Tibial nerve (tissue), 4 donors: ENCODE measurements around the gene PHC3. TPM values are rescaled to one million over a fixed set of nuclear protein-coding genes. Genes with fewer than 3 reads are reported as not detected.
A peak's percentile ranks its signal among the peaks of the same experiment; 100 is the strongest.

Experiments used
- DNase-seq, 2 donors: peaks; one replicate each; pipeline ENCODE4 v3.0.0-alpha.2; 2019; ENCODE audit warnings: low spot score in 2 of 2
- H3K27ac ChIP-seq, 4 donors: fragments of 200-600 bp; sonication (generic) in 3 of 4; one replicate each; pipeline ENCODE4 v1.5.1; 2017 to 2019; ENCODE audit warnings: mild to moderate bottlenecking in 1 of 4
- H3K27me3 ChIP-seq, 2 donors: fragments of 200-600 bp; sonication (generic) in 1 of 2; one replicate each; pipeline versions ENCODE4 v1.5.1 to v1.6.0; 2017 to 2019
- H3K36me3 ChIP-seq, 3 donors: fragments of 200-600 bp; sonication (generic); one replicate each; pipeline ENCODE4 v1.5.1; 2018 to 2019
- H3K4me1 ChIP-seq, 4 donors: fragments of 200-600 bp; sonication (generic) in 3 of 4; one replicate each; pipeline ENCODE4 v1.5.1; 2017 to 2019
- H3K4me3 ChIP-seq, 4 donors: fragments of 200-600 bp; sonication (generic) in 3 of 4; one replicate each; pipeline ENCODE4 v1.5.1; 2017 to 2019; ENCODE audit warnings: mild to moderate bottlenecking in 1 of 4, moderate library complexity in 1 of 4
- H3K9me3 ChIP-seq, 4 donors: fragments of 200-600 bp; sonication (generic) in 3 of 4; one replicate each; pipeline ENCODE4 v1.5.1; 2017 to 2019
- EP300 ChIP-seq, 2 donors: sonication (generic); formaldehyde crosslinking; IDR thresholded peaks; one replicate each; pipeline ENCODE4 v1.6.1; 2017; ENCODE audit warnings: antibody characterized with exemption in 2 of 2, mild to moderate bottlenecking in 1 of 2
- POLR2A ChIP-seq, 2 donors: fragments of 450-650 bp; IDR thresholded peaks; one replicate each; pipeline ENCODE4 v1.6.1; 2017; ENCODE audit warnings: antibody characterized with exemption in 2 of 2, mild to moderate bottlenecking in 2 of 2, moderate library complexity in 2 of 2
- WGBS, 2 donors: methylation state at CpG; one replicate each; pipeline ENCODE4 v1.1.5; 2018; 5-methylcytosine and 5-hydroxymethylcytosine counted together
- total RNA-seq, 4 donors: library from RNA; depleted of rRNA; stranded (reverse); fragments of >200 nt; gene quantifications; one replicate each; pipeline ENCODE4 v1.1.0, GENCODE V29; 2016
- TF ChIP-seq, protein P1 (sequence below), 5 experiments: fragments of 200-600 bp in 3 of 5; fragments of 450-650 bp in 2 of 5; sonication (generic) in 3 of 5; IDR thresholded peaks; one replicate each; pipeline ENCODE4 v1.5.1; 2016 to 2019; ENCODE audit warnings: antibody characterized with exemption in 5 of 5, mild to moderate bottlenecking in 3 of 5, moderate library complexity in 2 of 5

PHC3 gene
- total RNA-seq, 4 donors from 2014 or later: 63.8 to 124 (median 112) TPM

GRCh38 chr3:170180079-170180907 is 1.2 kb downstream of the PHC3 start:
- WGBS, 2 donors: 15 to 25% methylated on average over 16 of the region's 16 CpGs
- peak overlapping the region; percentile 93 to 99 (median 98) for H3K27ac ChIP-seq
- no peak for TF ChIP-seq EP300 (IDR thresholded peaks at IDR 0.05)
- TF ChIP-seq POLR2A (IDR thresholded peaks at IDR 0.05): no peak
- TF ChIP-seq, protein P1, sequence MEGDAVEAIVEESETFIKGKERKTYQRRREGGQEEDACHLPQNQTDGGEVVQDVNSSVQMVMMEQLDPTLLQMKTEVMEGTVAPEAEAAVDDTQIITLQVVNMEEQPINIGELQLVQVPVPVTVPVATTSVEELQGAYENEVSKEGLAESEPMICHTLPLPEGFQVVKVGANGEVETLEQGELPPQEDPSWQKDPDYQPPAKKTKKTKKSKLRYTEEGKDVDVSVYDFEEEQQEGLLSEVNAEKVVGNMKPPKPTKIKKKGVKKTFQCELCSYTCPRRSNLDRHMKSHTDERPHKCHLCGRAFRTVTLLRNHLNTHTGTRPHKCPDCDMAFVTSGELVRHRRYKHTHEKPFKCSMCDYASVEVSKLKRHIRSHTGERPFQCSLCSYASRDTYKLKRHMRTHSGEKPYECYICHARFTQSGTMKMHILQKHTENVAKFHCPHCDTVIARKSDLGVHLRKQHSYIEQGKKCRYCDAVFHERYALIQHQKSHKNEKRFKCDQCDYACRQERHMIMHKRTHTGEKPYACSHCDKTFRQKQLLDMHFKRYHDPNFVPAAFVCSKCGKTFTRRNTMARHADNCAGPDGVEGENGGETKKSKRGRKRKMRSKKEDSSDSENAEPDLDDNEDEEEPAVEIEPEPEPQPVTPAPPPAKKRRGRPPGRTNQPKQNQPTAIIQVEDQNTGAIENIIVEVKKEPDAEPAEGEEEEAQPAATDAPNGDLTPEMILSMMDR (IDR thresholded peaks at IDR 0.05): no peak
- peaks cover 6 to 29% (median 12%) of the 10 kb centered on the region in 4 donors for H3K4me1 ChIP-seq
- peaks cover 0 to 34% (median 3%) of the 10 kb centered on the region in 3 donors for H3K36me3 ChIP-seq
- no peaks in the 10 kb centered on the region for H3K27me3 ChIP-seq
- DNase-seq: no peak
- peak overlapping the region; percentile 73 to 96 (median 84) for H3K4me3 ChIP-seq
- no peaks in the 10 kb centered on the region for H3K9me3 ChIP-seq

- peaks cover 0 to 43% (median 3%) of the 10 kb centered on the region in 3 donors for H3K36me3 ChIP-seq
- H3K4me3 ChIP-seq: peak overlapping the region in 2 of 4 donors; percentile 74 to 93
- no peaks in the 10 kb centered on the region for H3K27me3 ChIP-seq
- peaks cover 6 to 35% (median 12%) of the 10 kb centered on the region in 4 donors for H3K4me1 ChIP-seq
- H3K9me3 ChIP-seq: no peaks in the 10 kb centered on the region
- H3K27ac ChIP-seq: peak overlapping the region in 1 of 4 donors; percentile 99
- WGBS, 2 donors: 36 to 38% methylated on average over 1 of the region's 1 CpG
- no peak for DNase-seq
- no peak for TF ChIP-seq EP300 (IDR thresholded peaks at IDR 0.05)
- TF ChIP-seq, protein P1 (IDR thresholded peaks at IDR 0.05): no peak
- no peak for TF ChIP-seq POLR2A (IDR thresholded peaks at IDR 0.05)
These were observed 2.1 kb downstream of the PHC3 start for GRCh38 chr3:170179432-170179831.

DNA sequence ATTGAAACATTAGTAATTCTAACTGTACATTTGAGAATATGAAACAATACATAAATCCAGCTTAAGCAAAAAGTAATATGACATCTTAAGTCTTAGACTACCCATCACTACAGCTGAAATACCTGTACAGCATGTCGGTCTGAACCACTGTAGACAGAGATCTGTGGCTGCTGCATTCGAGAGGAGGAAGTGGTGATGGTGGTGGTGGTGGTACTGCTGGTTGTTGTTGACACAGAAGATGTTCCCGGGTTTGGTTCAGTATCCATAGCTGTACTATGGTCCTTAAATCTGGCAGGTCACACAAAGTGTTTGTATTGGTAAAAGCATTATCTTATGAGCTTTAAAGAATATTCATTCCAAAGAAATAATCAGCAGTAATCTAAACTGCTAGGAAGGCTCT is 2.9 kb downstream of the PHC3 start:
- Histone ChIP-seq H3K27ac (no peak overlapping the region), H3K36me3 (peaks cover 0 to 51% (median 3%) of the 10 kb centered on the region in 3 donors), H3K9me3 (no peaks in the 10 kb centered on the region), H3K4me3 (no peak overlapping the region), H3K4me1 (peaks cover 6 to 43% (median 12%) of the 10 kb centered on the region in 4 donors), H3K27me3 (no peaks in the 10 kb centered on the region)
- TF ChIP-seq POLR2A (IDR thresholded peaks at IDR 0.05): no peak
- TF ChIP-seq, protein P1 (IDR thresholded peaks at IDR 0.05): no peak
- no peak for TF ChIP-seq EP300 (IDR thresholded peaks at IDR 0.05)
- DNase-seq: no peak
- WGBS, 2 donors: 85 to 87% methylated on average over 3 of the region's 3 CpGs

- Histone ChIP-seq H3K9me3 (no peaks in the 10 kb centered on the region), H3K4me3 (no peak overlapping the region), H3K27ac (no peak overlapping the region), H3K27me3 (no peaks in the 10 kb centered on the region), H3K36me3 (peaks cover 0 to 96% (median 6%) of the 10 kb centered on the region in 3 donors), H3K4me1 (peaks cover 0 to 42% (median 2%) of the 10 kb centered on the region in 4 donors)
- no peak for DNase-seq
- WGBS, 2 donors: 61 to 97% methylated on average over 1 of the region's 1 CpG
- TF ChIP-seq EP300 (IDR thresholded peaks at IDR 0.05) (no peak), POLR2A (IDR thresholded peaks at IDR 0.05) (no peak)
- TF ChIP-seq, protein P1 (IDR thresholded peaks at IDR 0.05): no peak
These were observed 10.0 kb downstream of the PHC3 start for GRCh38 chr3:170171563-170171962.

GRCh38 chr3:170164717-170165116 is 16.8 kb downstream of the PHC3 start:
- no peak for DNase-seq
- TF ChIP-seq POLR2A (IDR thresholded peaks at IDR 0.05): no peak
- TF ChIP-seq EP300 (IDR thresholded peaks at IDR 0.05): no peak
- TF ChIP-seq, protein P1 (IDR thresholded peaks at IDR 0.05): no peak
- H3K36me3 ChIP-seq: peaks cover 0 to 86% (median 6%) of the 10 kb centered on the region in 3 donors
- 63 to 68% methylated on average over 2 of the region's 2 CpGs for WGBS, 2 donors
- H3K9me3 ChIP-seq: no peaks in the 10 kb centered on the region
- H3K4me1 ChIP-seq: peaks cover 0 to 16% (median 12%) of the 10 kb centered on the region in 4 donors
- H3K27me3 ChIP-seq: no peaks in the 10 kb centered on the region
- no peak overlapping the region for H3K27ac ChIP-seq
- no peak overlapping the region for H3K4me3 ChIP-seq
